Activated CD8-positive, alpha-beta memory T cell treated with anti-CD3 and anti-CD28 coated beads for 4 hours (primary cell): ENCODE measurements around the gene ELF2.
"Not testable (repeated sequence)": the region's sequence is repeated elsewhere in the genome, so short reads cannot be mapped to it uniquely, and the experiment has no call there.

Source experiments
- DNase-seq, 2 donors: peaks; one replicate each; pipeline ENCODE4 v3.0.0-alpha.2; 2020; ENCODE audit warnings: low read depth in 2 of 2

Gene ELF2

DNA sequence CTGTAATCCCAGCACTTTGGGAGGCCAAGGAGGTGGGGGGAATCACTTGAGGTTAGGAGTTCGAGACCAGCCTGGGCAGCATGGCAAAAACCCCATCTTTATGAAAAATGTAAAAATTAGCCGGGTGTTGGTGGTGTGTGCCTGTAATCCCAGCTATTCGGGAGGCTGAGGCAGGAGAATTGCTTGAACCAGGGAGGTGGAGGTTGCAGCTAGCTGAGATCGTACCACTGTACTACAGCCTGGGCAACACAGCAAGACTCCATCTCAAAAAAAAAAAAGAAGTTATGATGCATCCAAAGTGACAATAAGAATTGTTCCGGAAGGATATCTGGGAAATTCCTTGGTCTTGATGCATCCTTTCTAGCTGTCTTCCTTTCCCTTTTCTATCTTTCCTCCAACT, 154.2 kb downstream of the ELF2 start:
- DNase-seq: no peak

DNA sequence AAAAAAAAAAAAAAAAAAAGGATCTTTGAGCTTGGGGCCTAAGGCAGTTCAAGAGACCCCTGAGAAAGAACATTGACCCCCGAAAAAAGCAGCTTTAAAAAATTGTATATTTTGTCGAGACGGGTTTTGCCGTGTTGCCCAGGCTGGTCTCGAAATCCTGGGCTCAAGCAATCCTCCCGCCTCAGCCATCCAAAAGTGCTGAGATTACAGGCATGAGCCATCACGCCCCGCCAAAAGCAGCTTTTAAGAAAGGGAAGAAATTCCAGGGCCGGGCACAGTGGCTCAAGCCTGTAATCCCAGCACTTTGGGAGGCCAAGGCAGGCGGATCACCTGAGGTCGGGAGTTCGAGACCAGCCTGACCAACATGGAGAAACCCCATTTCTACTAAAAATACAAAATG, 155.9 kb downstream of the ELF2 start:
- DNase-seq: not testable (repeated sequence)

- no peak for DNase-seq
Observed at GRCh38 chr4:139020384-139020783, 156.6 kb downstream of the ELF2 start.

GRCh38 chr4:139018971-139019758, 157.9 kb downstream of the ELF2 start:
- DNase-seq: no peak

DNA sequence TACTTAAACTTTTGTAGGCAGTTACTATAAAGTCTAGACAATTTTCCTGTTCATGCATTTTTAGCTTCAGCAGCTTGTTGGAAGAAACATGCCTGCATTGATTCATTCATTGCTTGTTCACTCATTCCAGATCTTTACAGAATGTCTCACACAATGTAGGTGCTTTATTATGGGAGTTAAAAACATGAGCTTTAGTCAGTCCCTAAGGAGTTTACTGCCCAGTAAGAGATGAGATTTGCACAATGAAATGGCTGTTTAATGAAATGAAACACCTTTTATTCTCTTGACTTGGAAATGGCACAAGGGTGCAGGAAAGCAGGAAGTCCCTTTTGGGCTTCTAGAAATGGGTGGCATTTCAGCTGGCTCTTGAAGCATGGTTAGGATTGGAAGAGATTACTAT, 158.5 kb downstream of the ELF2 start:
- no peak for DNase-seq

DNA sequence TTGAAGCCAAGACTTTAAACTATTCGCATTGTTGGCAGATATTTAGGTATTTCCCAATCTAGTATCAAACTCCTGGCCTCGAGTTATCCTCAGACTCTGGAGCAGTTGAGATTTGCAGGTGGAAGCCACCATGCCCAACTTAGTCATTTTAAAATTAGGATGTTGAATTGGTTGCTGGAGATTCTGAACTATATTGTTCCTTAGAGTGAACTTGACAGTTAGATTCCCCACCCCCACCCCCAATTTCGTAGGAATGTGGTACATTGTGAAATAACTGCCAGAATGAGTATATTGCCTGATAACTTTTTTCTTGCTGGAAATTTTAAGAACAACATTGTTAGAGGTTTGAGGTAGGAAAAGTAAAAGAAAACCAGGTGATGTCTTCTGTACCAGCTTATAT, 159.2 kb downstream of the ELF2 start:
- DNase-seq: no peak

DNA sequence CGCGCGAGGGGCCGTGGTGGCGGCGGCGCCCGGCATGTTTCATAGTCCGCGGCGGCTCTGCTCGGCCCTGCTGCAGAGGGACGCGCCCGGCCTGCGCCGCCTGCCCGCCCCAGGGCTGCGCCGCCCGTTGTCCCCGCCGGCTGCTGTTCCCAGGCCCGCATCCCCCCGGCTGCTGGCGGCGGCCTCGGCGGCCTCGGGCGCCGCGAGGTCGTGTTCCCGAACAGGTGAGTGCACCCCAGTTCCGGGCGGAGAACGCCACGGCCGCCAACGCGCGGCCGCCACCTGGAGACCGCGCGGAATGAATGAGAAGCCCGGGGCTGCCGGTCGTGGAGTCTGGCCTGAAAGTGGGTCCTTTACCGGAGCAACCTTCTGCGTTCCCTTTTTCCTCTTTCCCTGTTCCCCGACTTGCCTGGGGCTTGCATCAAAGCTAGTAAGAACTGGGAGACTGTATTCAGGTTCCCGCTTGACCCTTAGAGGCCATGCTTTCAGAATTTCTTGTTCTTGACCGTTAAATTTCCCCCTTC, 161.0 kb downstream of the ELF2 start:
- DNase-seq: peak; percentile 13 to 16

DNA sequence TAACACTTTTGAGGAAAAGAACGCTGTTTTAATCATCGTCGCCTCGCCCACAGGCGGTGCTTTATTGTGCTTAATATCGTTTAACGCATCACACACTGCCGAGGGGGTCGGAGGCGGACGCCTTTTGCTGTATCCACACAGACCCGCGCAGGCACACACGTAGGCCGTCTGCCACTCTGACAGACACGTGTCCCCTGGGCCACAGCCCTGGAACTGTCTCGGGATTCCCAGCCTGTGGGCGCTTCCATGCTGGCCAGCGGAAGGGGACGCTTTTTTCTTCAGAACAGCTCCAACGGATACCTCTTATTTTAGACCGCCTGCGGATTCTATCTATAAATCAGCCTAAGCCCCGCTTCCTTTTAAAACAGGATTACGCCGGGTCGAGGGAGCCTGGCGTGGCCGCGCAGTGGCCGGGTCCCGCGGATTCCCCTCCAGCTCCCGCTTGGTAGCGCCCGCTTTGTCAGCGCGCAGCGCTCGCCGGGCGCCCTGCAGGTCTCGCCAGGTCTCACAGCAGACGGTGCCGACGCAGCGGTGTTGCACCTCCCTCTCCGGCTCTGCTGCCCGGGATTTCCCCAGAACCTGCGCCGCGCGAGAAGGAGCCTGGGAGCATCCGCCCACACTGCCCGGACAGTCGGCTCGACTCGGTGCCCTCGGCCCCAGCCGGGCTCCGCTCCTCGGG, 161.6 kb downstream of the ELF2 start, which contains the start of gene NOCT:
Gene NOCT (plus strand): TSS at position 513 of the 679 bp plus-strand sequence. CDS start 201 bp downstream, outside the sequence.
- DNase-seq: peak; percentile 79 to 89

DNA sequence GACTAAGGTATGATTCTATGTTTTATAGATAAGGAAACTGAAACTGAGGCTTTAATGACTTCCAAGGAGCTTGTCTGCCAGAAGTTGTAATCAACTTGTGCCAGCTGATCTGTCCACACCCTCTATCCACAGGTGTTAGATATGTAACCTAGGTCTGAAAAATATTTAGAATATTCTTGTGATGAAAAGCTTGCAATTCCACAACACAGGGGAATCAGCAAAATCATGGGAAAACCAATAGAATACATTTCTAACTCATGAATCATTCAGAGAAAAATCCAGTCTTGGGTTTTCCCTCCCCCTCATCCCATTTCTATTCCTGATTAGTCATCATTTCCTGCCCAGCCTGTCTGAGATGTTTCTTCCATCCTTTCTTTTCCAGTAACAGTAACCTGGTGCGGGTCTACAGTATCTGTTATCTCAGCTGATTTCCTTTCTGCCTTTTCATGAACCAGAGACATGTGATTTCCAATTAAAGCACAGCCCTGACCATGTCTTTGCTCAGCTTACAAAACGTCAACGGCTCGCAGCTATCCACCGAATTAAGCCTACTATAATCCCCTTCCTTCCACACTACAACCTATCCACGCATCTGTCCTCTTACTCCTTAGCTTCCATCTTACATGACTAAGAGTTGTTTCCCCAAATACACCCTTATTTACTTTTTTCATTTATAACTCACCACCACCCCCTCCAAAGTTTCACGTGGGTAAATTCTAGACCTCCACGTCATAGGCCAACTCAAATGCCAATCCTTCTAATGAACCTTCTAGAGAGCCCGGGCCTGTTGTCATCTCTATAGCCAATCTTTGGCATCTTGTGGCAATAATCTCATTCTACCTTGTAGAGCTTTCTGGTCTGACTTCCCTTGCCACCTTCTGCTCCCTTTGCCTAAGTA, 162.4 kb downstream of the ELF2 start:
- DNase-seq: peak in 1 of 2 donors; percentile 4

GRCh38 chr4:139011225-139011950, 165.6 kb downstream of the ELF2 start:
- DNase-seq: no peak

DNA sequence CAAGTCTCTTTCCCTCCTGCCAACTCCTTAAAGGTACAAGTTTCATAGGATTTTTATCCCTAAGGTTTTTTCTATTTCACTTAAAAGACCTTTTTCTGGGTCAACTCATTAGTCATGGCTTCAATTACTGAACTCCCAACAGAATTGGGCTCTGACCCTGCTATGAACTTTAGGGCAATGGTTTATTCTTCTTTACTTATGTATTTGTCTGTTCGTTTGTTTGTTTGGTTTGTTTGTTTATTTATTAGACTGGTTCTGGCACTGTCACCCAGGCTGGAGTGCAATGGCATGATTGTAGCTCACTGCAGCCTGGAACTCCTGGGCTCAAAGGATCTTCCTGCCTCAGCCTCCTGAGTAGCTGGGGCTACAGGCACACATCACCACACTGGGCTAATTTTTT, 167.3 kb downstream of the ELF2 start:
- DNase-seq: no peak

GRCh38 chr4:139008278-139008677, 168.7 kb downstream of the ELF2 start:
- DNase-seq: not testable (repeated sequence)

- no peak for DNase-seq
Observed at GRCh38 chr4:139007640-139008039, 169.4 kb downstream of the ELF2 start.
